Natural killer cell (primary cell): ENCODE data around the gene FARP1. TPM values are rescaled to one million over a fixed set of nuclear protein-coding genes. Genes with fewer than 3 reads are reported as not detected.

Source experiments
- ATAC-seq, 3 donors: fragments of 150-1000 bp in 2 of 3; fragments of 200-7000 bp in 1 of 3; cut with Tn5 transposase; 1 replicate in 1 of 3; 2 replicates in 2 of 3; pipeline ENCODE4 v1.10.0; 2021; ENCODE audit warnings: mild to moderate bottlenecking in 2 of 3, moderate library complexity in 2 of 3
- DNase-seq, 2 donors: peaks; one replicate each; pipeline versions ENCODE4 v3.0.0 to v3.0.0-alpha.2; 2013 to 2021; ENCODE audit warnings: mixed read lengths in 1 of 2
- H3K27ac ChIP-seq: one replicate; pipeline ENCODE4 v1.5.1; 2013; ENCODE audit warnings: mild to moderate bottlenecking, low read length
- H3K27me3 ChIP-seq: one replicate; pipeline ENCODE4 v1.6.1; 2013; ENCODE audit warnings: low read length; ENCODE audit not compliant: control insufficient read depth, insufficient read depth
- H3K36me3 ChIP-seq: one replicate; pipeline ENCODE4 v1.6.1; 2013; ENCODE audit warnings: low read length; ENCODE audit not compliant: control insufficient read depth, insufficient read depth
- H3K4me1 ChIP-seq: one replicate; pipeline ENCODE4 v1.6.1; 2013; ENCODE audit warnings: low read length; ENCODE audit not compliant: control insufficient read depth, insufficient read depth
- H3K4me3 ChIP-seq: one replicate; pipeline ENCODE4 v1.5.1; 2013; ENCODE audit warnings: low read length
- H3K9me3 ChIP-seq: one replicate; pipeline ENCODE4 v1.6.1; 2013; ENCODE audit warnings: low read length; ENCODE audit not compliant: control insufficient read depth, insufficient read depth
- H3K27ac Mint-ChIP-seq, 2 donors: one replicate each; pipeline ENCODE4 v1.8.0; 2022; ENCODE audit warnings: mild to moderate bottlenecking in 2 of 2, mixed read lengths in 2 of 2, moderate library complexity in 1 of 2
- H3K27me3 Mint-ChIP-seq, 2 donors: one replicate each; pipeline ENCODE4 v1.8.0; 2022; ENCODE audit warnings: low read depth in 2 of 2, mixed read lengths in 2 of 2
- H3K36me3 Mint-ChIP-seq: one replicate; pipeline ENCODE4 v1.8.0; 2022; ENCODE audit warnings: mixed read lengths
- H3K4me1 Mint-ChIP-seq, 2 donors: one replicate each; pipeline ENCODE4 v1.8.0; 2022; ENCODE audit warnings: mixed read lengths in 2 of 2
- H3K4me3 Mint-ChIP-seq: one replicate; pipeline ENCODE4 v1.8.0; 2022; ENCODE audit warnings: mild to moderate bottlenecking, moderate library complexity, mixed read lengths
- H3K9me3 Mint-ChIP-seq, 2 donors: one replicate each; pipeline ENCODE4 v1.8.0; 2022; ENCODE audit warnings: mixed read lengths in 2 of 2
- CTCF ChIP-seq: fragments of 200-600 bp; IDR thresholded peaks from one replicate; pipeline ENCODE4 v1.8.0; 2022; ENCODE audit warnings: antibody characterized with exemption
- WGBS: methylation state at CpG from one replicate; pipeline ENCODE4 v1.1.7; 2013; ENCODE audit warnings: missing lambda C conversion rate; ENCODE audit not compliant: insufficient coverage; 5-methylcytosine and 5-hydroxymethylcytosine counted together
- intact Hi-C: fragments of 100-400 bp; cut with micrococcal nuclease; formaldehyde crosslinking; loops from one replicate; pipeline ENCODE4 v1.14.2; 2022
- total RNA-seq, 4 donors: library from RNA; stranded (reverse); fragments of 120-200 nt in 1 of 4; gene quantifications; one replicate each; pipeline versions ENCODE4 v1.2.3 to v1.2.4, GENCODE V29; 2013 to 2022

The FARP1 gene
- total RNA-seq, 3 donors from 2014 or later (not counting 1 experiment from before 2014, with no cell fraction given): 0.71 to 1.2 (median 1.1) TPM

- H3K4me3 Mint-ChIP-seq: no peak overlapping the region
- 82% methylated on average over 16 of the region's 16 CpGs for WGBS
These were observed 71.2 kb downstream of the FARP1 start for GRCh38 chr13:98214008-98214643.

GRCh38 chr13:98214707-98215106 lies 71.8 kb downstream of the FARP1 start:
- H3K36me3 ChIP-seq: no peaks in the 10 kb centered on the region
- no peak overlapping the region for H3K27ac Mint-ChIP-seq
- no peaks in the 10 kb centered on the region for H3K36me3 Mint-ChIP-seq
- TF ChIP-seq CTCF: no peak
- WGBS: 88% methylated on average over 6 of the region's 6 CpGs
- intact Hi-C loops: no loop called here
- no peak overlapping the region for H3K4me3 Mint-ChIP-seq
- no peaks in the 10 kb centered on the region for H3K9me3 ChIP-seq
- H3K27me3 Mint-ChIP-seq: peaks cover 0 to 3% of the 10 kb centered on the region in 2 donors
- H3K4me1 ChIP-seq: no peaks in the 10 kb centered on the region
- no peak overlapping the region for H3K27ac ChIP-seq
- ATAC-seq (no peak), DNase-seq (no peak)
- H3K4me1 Mint-ChIP-seq: no peaks in the 10 kb centered on the region
- H3K9me3 Mint-ChIP-seq: no peaks in the 10 kb centered on the region
- H3K27me3 ChIP-seq: no peaks in the 10 kb centered on the region
- no peak overlapping the region for H3K4me3 ChIP-seq

More at GRCh38 chr13:98214008-98214643, 71.2 kb downstream of the FARP1 start:
- DNase-seq (no peak), ATAC-seq (no peak)
- H3K9me3 Mint-ChIP-seq: no peaks in the 10 kb centered on the region
- peaks cover 0 to 3% of the 10 kb centered on the region in 2 donors for H3K27me3 Mint-ChIP-seq
- Histone ChIP-seq H3K4me3 (no peak overlapping the region), H3K4me1 (no peaks in the 10 kb centered on the region), H3K36me3 (no peaks in the 10 kb centered on the region), H3K9me3 (no peaks in the 10 kb centered on the region), H3K27ac (no peak overlapping the region), H3K27me3 (no peaks in the 10 kb centered on the region)
- H3K36me3 Mint-ChIP-seq: no peaks in the 10 kb centered on the region
- no peak overlapping the region for H3K27ac Mint-ChIP-seq
- intact Hi-C loops: no loop called here
- no peaks in the 10 kb centered on the region for H3K4me1 Mint-ChIP-seq
- no peak for TF ChIP-seq CTCF

GRCh38 chr13:98215508-98215907 lies 72.6 kb downstream of the FARP1 start:
- Mint-ChIP-seq H3K36me3 (no peaks in the 10 kb centered on the region), H3K4me3 (no peak overlapping the region), H3K27me3 (peaks cover 0 to 3% of the 10 kb centered on the region in 2 donors), H3K27ac (no peak overlapping the region), H3K4me1 (no peaks in the 10 kb centered on the region), H3K9me3 (no peaks in the 10 kb centered on the region)
- DNase-seq: no peak
- Histone ChIP-seq H3K27ac (no peak overlapping the region), H3K36me3 (no peaks in the 10 kb centered on the region), H3K9me3 (no peaks in the 10 kb centered on the region), H3K27me3 (no peaks in the 10 kb centered on the region), H3K4me1 (no peaks in the 10 kb centered on the region), H3K4me3 (no peak overlapping the region)
- intact Hi-C loops: no loop called here
- no peak for ATAC-seq
- WGBS: 94% methylated on average over 6 of the region's 6 CpGs
- TF ChIP-seq CTCF: no peak

- H3K4me1 Mint-ChIP-seq: no peaks in the 10 kb centered on the region
- Histone ChIP-seq H3K4me1 (no peaks in the 10 kb centered on the region), H3K4me3 (no peak overlapping the region), H3K36me3 (no peaks in the 10 kb centered on the region), H3K27ac (no peak overlapping the region), H3K27me3 (no peaks in the 10 kb centered on the region), H3K9me3 (no peaks in the 10 kb centered on the region)
- no peaks in the 10 kb centered on the region for H3K9me3 Mint-ChIP-seq
- TF ChIP-seq CTCF: no peak
- DNase-seq (no peak), ATAC-seq (no peak)
- peaks cover 0 to 3% of the 10 kb centered on the region in 2 donors for H3K27me3 Mint-ChIP-seq
- no peak overlapping the region for H3K27ac Mint-ChIP-seq
- 64% methylated on average over 4 of the region's 4 CpGs for WGBS
- H3K36me3 Mint-ChIP-seq: no peaks in the 10 kb centered on the region
- H3K4me3 Mint-ChIP-seq: no peak overlapping the region
- intact Hi-C loops: no loop called here
These were observed 73.3 kb downstream of the FARP1 start for GRCh38 chr13:98216135-98216565.
